Stimulated activated CD4-positive, alpha-beta T cell treated with anti-CD3 and anti-CD28 coated beads, Interleukin-12 subunit alpha, Interleukin-12 subunit beta, amount 100 ng/mL, for 24 hours (primary cell): ENCODE data around the gene ANKMY1.

ENCODE experiments used
- DNase-seq, 2 experiments: peaks; one replicate each; pipeline ENCODE4 v3.0.0-alpha.2; 2020; ENCODE audit warnings: low read depth in 2 of 2

The ANKMY1 gene

GRCh38 chr2:240477916-240478315, 79.9 kb downstream of the ANKMY1 start:
- no peak for DNase-seq

DNA sequence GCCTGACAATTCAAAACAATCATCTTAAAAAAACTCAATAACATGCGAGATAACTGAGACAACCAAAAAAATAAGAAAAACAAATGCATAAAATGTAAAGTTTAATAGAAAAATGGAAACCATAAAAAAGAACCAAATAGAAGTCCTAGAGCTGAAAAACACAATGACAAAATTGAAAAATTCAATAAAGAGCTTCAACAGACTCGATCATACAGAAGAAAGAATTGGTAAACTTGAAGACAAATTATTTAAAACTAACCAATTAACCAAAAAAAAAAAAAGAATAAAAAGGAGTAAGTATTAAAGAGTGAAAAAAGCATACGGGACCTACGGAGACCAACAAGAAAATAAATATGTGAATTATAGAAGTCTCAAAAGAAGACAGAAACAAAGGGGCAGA, 84.6 kb downstream of the ANKMY1 start:
- no peak for DNase-seq

GRCh38 chr2:240472078-240472790, 85.6 kb downstream of the ANKMY1 start:
- no peak for DNase-seq

DNA sequence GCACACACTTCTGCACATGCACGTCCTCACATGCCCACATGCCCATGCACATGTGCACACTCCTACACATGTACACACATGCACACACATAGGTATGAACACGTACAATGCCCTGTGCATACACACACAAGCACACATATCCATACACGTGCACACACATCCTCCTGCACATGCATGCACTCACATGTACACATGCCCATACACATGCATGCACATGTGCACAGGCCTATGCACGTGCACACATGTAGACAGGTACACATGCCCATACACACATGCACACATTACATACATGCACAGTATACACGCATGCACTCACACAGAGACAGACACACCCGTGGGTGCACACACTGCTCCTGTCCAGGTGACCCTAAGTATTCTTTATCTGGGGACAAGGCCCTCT, 88.0 kb downstream of the ANKMY1 start:
- DNase-seq = no peak

- no peak for DNase-seq
These were observed 88.5 kb downstream of the ANKMY1 start for GRCh38 chr2:240469239-240469636.

DNA sequence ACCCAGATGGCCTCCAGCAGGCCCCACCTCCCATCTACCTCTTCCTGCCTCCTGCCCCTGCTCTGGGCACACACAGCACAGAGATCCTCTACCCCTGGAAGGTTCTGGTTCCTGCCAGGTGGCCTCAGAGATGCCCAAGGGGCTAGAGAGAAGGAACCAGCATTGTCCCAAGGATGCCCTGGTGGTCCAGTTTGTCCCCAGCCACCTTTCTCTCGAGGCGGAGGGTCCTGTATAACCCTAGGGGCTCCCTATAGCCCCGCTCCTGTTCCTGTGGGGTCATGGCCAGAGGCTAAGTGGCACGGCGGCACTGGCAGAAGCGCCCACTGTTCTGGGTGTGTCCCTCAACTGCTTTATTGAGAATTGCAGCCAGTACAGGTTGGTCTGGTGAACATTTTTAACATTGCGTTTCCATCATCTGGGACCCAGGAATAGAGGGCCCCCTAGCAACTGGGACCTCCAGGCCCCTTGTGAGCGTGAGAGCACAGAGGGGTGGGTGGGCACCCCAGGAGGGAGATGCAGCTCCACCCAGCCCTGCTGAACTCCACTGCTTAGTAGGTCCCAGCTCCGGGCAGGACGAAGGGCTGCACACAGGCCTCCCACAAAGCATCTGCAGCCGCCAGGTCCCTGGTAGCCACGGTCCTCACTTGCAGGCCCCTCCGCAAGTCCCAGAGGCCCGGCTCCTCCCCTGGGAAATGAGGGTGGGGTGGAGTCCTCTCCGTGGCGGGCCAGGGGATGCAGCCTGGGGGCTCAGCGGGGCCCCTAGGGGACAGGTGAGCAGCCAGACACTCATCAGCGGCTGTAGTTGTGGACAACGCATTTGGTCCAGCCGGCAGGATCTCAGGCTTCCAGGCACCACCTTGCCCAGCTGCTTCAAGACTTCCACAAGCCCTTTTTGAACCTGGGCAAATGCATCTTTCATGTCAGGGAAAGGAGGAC, 89.2 kb downstream of the ANKMY1 start:
- no peak for DNase-seq

DNA sequence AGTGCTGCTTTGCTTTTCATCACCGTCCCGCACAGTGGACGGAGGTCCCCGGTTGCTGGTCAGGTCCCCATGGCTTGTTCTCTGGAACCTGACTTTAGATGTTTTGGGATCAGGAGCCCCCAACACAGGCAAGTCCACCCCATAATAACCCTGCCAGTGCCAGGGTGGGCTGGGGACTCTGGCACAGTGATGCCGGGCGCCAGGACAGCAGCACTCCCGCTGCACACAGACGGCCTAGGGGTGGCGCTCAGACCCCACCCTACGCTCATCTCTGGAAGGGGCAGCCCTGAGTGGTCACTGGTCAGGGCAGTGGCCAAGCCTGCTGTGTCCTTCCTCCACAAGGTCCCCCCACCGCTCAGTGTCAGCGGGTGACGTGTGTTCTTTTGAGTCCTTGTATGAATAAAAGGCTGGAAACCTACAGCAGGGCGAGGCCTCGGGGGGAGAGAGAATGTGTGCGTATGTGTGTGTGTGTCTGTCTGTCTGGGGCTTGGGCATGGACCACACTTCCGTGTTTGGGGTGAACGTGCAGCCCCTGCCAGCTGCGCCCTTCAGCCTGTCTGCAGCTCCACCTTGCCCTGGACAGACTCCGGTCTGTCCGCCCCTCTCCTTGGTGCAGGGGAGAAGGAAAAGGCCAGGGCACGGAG, 90.0 kb downstream of the ANKMY1 start:
- no peak for DNase-seq

GRCh38 chr2:240467149-240467642, 90.6 kb downstream of the ANKMY1 start:
- DNase-seq = no peak

DNA sequence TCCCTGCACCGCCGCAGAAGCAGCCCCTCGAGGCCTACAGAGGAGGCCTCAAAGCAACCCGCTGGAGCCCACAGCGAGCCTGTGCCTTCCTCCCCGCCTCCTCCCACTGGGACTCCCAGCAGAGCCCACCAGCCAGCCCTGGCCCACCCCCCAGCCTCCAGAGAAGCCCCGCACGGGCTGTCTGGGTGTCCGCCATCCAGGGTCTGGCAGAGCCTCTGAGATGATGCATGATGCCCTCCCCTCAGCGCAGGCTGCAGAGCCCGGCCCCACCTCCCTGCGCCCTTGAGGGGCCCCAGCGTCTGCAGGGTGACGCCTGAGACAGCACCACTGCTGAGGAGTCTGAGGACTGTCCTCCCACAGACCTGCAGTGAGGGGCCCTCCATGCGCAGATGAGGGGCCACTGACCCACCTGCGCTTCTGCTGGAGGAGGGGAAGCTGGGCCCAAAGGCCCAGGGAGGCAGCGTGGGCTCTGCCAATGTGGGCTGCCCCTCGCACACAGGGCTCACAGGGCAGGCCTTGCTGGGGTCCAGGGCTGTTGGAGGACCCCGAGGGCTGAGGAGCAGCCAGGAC, 91.1 kb downstream of the ANKMY1 start:
- DNase-seq = no peak

DNA sequence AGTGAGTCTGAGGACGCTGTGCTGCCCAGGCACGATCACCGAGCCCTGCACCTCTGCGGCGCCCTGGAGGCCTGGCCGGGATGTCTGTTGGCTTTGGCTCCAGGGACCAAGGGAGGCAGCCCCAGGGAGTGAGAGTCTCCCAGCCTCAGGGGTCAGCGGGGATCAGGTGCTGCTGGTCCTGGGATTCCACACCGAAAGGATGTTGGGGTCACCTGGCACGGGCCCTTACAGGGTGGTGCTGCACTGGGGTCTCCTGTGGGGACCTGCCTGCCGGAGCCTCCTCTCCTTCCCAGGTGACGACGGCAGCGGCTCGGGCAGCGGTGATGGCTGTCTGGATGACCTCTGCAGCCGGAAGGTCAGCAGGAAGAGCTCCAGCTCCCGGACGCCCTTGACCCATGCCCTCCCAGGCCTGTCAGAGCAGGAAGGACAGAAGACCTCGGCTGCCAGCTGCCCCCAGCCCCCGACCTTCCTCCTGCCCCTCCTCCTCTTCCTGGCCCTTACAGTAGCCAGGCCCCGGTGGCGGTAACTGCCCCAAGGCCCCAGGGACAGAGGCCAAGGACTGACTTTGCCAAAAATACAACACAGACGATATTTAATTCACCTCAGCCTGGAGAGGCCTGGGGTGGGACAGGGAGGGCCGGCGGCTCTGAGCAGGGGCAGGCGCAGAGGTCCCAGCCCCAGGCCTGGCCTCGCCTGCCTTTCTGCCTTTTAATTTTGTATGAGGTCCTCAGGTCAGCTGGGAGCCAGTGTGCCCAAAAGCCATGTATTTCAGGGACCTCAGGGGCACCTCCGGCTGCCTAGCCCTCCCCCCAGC, 91.8 kb downstream of the ANKMY1 start:
- no peak for DNase-seq

DNA sequence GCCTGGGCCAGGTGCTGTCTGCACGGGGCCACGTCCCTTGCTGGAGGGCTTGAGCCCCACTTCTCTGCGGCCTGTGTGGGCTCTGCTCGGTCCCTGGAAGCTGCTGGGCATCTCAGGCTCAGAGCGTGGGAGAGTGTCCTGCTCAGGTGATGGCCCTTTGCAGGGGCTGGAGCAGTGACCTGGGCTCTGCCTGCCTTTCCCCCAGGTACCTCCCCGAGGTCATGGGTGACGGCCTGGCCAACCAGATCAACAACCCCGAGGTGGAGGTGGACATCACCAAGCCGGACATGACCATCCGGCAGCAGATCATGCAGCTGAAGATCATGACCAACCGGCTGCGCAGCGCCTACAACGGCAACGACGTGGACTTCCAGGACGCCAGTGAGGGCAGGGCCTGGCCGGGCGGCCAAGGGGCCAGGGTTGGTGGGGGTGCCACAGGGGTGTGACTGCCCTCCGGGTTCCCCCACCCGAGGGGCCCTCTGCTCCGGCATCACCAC, 92.5 kb downstream of the ANKMY1 start:
- no peak for DNase-seq

- DNase-seq = no peak
These were observed 93.1 kb downstream of the ANKMY1 start for GRCh38 chr2:240464514-240465241.

- no peak for DNase-seq
These were observed 93.8 kb downstream of the ANKMY1 start for GRCh38 chr2:240463866-240464481.

- no peak for DNase-seq
These were observed 94.4 kb downstream of the ANKMY1 start for GRCh38 chr2:240463274-240463865.

DNA sequence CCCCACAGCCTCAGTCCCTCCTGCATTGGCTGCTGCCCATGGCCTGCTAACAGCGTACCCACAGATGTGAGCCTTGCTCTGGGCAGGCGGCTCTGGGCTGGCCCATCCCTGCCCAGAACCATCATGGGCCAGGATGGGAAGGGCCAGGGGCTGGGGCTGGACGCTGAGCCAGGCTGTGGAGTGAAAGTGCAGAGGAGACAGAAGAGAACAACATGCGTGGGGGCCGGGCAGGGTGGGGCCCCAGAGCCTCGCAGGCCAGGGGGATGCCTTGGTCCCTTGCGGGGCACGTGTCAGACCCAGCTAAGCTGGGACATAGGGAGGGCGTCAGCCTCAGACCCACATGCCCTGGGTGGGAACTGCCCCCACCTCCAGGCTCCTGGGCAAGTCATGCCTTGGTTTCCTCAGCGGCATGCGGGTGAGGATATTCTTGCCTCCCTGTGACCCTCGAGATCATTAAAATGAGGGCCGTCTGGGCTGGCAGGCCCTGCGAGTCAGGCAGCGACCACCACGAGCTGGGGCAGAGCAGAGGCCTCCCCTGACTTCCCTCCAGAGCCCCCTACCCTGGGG, 95.0 kb downstream of the ANKMY1 start:
- no peak for DNase-seq

DNA sequence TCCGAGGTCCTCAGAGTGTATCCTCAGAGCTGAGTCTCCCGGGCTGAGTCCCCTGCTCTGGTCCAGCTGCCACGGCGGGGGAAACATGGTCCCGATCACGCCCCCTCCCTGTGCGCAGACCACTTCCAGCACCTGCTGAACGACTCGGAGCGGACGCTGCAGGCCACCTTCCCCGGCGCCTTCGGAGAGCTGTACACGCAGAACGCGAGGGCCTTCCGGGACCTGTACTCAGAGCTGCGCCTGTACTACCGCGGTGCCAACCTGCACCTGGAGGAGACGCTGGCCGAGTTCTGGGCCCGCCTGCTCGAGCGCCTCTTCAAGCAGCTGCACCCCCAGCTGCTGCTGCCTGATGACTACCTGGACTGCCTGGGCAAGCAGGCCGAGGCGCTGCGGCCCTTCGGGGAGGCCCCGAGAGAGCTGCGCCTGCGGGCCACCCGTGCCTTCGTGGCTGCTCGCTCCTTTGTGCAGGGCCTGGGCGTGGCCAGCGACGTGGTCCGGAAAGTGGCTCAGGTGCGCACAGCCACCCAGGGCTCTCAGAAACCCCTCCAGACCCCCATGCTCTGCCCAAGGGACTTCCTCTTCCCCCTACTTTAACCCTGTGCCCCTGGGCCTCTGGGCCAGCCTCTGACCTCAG, 95.6 kb downstream of the ANKMY1 start:
- DNase-seq = no peak

- DNase-seq = no peak
These were observed 96.2 kb downstream of the ANKMY1 start for GRCh38 chr2:240461471-240462072.

GRCh38 chr2:240460781-240461431, 96.9 kb downstream of the ANKMY1 start:
- no peak for DNase-seq
